Stomach (tissue), 4 donors: ENCODE results near the gene BOLA3.
"Not testable (repeated sequence)": the region's sequence is repeated elsewhere in the genome, so short reads cannot be mapped to it uniquely, and the experiment has no call there.

Experiments
- CTCF ChIP-seq, 7 experiments: fragments of 450-650 bp in 4 of 7; fragments of 200-600 bp in 3 of 7; sonication (generic) in 3 of 7; IDR thresholded peaks; one replicate each; pipeline ENCODE4 v1.5.1; 2016 to 2019; ENCODE audit warnings: antibody characterized with exemption in 7 of 7, control low read depth in 2 of 7, mild to moderate bottlenecking in 1 of 7
- EP300 ChIP-seq: sonication (generic); formaldehyde crosslinking; IDR thresholded peaks from one replicate; pipeline ENCODE4 v1.6.1; 2017; ENCODE audit warnings: antibody characterized with exemption

- not testable (repeated sequence) for TF ChIP-seq CTCF (IDR thresholded peaks at IDR 0.05); EP300
Observed at GRCh38 chr2:74186706-74187105, 39.0 kb upstream of the BOLA3 start.
